IPS DF 4.7 (cell line): Measurements from ENCODE around the gene HOXD11.

ENCODE experiments used
- DNase-seq: peaks from one replicate; pipeline ENCODE4 v3.0.0-alpha.2; 2013; ENCODE audit warnings: low spot score; ENCODE audit errors: extremely low read depth

Gene HOXD11

GRCh38 chr2:176120364-176121189 is 13.5 kb downstream of the HOXD11 start:
- DNase-seq, result no peak

DNA sequence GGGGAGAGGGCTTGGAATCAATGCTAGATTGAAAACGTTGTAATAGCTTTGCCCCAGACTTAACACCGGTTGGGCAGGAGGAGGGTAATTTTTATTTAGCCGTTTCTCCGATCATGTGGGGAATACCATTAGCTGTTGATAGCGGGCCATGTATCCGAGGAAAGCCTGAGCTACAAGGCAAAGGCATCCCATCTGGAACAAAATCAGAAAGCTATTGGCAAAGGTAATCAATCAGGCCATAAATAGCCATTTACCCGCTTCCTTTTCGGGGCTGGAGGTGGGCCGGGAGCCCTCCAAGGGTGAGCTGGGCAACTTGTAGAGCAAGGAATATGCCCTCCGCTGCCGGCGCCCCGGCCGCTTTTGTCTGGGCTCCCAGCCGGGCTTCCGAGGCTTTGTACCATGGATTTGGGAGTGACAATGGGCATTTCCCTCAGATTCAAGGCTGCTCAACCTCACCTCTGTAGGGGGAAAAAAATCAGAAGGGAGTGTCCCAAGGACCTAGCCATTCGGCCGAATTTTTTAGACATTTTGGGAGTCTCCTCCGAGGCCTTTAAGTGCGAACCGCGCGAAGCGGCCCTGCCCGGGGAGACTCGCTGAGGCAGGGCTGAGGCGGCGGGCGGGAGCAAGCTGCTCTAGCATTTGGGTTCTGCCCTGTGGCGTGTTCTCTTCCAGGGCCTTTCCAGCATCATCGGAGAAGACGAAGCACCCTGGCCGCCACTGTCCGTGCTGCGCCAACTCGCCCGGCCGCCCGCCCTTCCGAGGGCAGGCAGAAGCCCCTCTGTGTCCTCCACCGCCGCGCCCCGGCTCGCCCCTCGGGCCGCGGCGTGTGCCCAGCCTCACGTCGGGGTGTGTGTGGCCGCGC is 14.3 kb downstream of the HOXD11 start:
- no peak for DNase-seq

GRCh38 chr2:176122052-176122682 is 15.1 kb downstream of the HOXD11 start:
- DNase-seq, result no peak

GRCh38 chr2:176122683-176123410 is 15.8 kb downstream of the HOXD11 start, which contains the start of gene HOXD9:
Gene HOXD9 (plus strand): TSS chr2:176122719. CDS start chr2:176122769, 50 bp downstream.
- no peak for DNase-seq

GRCh38 chr2:176123411-176124109 is 16.5 kb downstream of the HOXD11 start:
- no peak for DNase-seq

GRCh38 chr2:176124110-176124946 is 17.2 kb downstream of the HOXD11 start:
- DNase-seq, result no peak

- DNase-seq, result no peak
These were observed 18.1 kb downstream of the HOXD11 start for GRCh38 chr2:176124947-176125771.

DNA sequence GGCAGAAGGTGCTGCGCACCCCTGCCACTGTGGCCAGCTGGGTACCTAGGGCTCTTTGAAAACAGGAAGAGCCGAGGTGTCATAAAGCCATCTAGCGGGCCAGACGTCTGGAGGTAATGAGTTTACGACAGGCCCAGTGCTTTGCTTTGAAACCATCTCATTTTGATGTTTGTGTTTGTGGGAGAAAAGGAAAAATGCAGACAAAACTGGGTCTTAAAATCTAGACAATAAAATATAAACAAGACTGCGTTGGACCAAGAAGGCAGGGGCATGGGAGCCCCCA is 18.6 kb downstream of the HOXD11 start:
- DNase-seq, result no peak

DNA sequence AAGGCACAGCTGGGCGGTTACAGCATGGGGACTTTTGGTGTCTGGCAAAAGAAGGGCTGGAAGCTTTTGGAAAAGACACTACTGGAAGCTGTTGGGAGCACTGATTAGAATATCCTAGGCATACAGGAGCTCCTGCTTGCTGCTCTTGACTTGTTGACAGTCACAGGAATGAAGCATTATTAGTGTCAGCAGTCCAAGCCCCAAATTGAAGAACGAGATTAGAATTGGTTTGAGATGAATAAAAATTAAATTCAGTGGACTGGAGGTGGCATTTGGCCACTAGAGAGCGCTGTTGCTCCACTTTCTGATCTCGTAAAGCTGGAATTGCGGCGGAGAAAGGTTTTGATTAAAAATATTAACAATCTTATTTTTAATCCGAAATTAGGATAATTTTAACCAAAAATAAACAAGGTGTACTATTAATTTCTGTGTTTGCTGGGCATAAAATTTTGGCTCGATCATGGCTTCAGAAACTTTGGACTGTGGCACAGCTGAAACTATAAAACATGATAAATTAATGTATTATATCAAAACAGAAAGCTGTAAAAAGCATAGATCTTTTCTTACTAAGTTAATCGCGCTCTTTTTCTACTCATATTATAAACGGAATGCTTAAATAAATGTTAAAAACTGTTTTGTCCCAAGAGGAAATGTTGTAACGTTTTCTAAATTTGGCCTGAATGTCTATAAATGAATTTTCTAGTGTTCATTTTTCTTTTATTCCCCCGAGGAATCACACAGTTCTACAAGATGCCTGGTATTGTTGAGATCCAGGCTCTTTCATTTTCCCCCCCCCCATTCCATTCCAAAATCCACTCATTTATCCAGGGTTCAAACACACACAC is 20.1 kb downstream of the HOXD11 start:
- DNase-seq, result no peak

- no peak for DNase-seq
These were observed 20.6 kb downstream of the HOXD11 start for GRCh38 chr2:176127774-176128072.

- DNase-seq, result no peak
These were observed 21.3 kb downstream of the HOXD11 start for GRCh38 chr2:176128172-176128981.

GRCh38 chr2:176128982-176129796 is 22.1 kb downstream of the HOXD11 start, which contains the start of gene HOXD8:
Gene HOXD8 (plus strand): TSS chr2:176129705. CDS start chr2:176130367, 662 bp downstream.
- DNase-seq, result no peak

DNA sequence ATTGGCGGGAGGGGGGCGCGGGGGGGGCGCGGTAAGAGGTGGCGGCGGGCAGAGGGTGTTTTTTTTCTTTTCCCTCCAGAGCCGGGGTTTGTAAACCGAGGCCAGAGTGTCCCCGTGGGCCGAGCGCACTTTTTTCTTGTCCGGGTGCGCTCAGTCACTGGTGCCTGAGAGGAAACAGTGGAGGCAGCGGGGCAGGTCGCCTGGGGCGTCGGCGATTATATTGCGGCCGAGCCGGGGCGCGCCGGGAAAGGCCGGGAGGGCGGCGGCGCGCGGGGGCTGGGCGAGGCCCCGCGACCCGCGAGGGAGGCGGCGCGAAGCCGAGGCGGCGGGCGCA is 22.7 kb downstream of the HOXD11 start:
- no peak for DNase-seq

DNA sequence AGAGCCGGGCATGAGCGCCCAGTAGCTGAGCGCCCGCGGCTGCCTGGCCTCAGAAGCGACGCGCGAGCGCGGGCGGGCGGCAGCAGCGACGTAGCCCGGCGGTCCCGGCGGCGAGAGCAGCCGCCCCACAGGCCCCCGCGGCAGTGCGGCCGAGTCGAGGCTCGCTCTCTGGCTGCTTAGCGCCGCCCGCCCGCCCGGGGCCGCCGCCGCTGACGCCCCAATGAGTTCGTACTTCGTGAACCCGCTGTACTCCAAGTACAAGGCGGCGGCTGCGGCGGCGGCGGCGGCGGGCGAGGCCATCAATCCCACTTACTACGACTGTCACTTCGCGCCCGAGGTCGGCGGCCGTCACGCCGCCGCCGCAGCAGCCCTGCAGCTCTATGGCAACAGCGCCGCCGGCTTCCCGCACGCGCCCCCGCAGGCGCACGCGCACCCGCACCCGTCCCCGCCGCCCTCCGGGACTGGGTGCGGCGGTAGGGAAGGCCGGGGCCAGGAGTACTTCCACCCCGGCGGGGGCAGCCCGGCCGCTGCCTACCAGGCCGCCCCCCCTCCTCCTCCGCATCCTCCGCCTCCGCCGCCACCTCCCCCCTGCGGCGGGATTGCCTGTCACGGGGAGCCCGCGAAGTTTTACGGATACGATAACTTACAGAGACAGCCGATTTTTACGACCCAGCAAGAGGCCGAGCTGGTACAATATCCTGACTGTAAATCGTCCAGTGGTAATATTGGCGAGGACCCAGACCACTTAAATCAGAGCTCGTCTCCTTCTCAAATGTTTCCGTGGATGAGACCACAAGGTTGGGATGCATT is 23.3 kb downstream of the HOXD11 start:
- no peak for DNase-seq

DNA sequence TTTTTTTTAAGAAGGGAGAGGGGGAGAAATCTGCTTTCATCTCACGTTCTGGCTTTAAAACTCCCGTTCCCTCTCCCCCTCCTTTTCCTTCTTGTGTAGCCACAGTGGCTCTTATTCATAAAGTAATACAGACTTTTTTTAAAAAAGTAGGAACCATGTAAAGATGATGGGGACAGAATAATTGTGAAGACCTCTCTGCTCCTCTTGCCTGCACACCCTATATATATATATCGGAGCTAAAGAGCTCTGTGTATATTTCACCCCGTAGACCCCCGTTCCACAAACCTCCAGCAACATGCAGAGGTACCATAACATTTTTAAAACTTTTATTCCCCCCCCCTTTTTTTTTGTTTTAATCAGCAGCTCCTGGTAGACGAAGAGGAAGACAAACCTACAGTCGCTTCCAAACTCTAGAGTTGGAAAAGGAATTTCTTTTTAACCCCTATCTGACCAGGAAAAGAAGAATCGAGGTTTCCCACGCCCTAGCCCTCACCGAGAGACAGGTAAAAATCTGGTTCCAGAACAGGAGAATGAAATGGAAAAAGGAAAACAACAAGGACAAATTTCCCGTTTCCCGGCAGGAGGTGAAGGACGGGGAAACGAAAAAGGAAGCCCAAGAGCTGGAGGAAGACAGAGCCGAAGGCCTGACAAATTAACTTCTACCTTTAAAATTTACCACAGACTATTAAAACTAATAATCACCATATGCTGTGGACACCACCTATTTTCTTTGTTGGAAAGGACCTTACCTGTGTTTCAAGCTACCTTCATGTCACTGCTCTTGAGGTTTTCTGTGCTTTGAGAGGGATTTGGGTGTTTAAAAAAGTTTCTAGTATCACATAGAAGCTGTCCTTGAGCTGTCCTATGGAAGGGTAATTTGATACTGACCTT is 24.1 kb downstream of the HOXD11 start:
- no peak for DNase-seq
